ENCODE results near the gene TTYH2.

Gene TTYH2

DNA sequence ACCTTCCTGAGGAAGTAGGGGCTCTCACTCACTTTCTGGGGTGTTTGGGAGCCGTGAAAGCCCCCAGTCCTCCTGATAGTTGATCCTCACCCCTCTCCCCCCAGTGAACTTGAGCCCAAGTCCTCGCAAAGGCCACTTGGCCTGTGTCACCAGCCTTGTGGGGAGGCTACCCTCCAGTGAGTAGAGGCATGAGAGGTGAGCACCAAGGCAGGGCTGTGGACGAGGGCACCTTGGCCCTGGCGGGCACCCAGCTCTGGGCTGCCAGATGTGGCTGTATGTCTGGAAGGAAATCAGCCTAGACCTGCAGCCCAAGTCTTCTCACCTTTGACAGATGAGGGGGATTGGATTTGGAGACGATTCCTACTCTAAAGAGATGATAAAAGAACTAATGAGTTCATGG, 3.1 kb downstream of the TTYH2 start:
- no peak for DNase-seq (ENCODE audit: low spot score)

DNA sequence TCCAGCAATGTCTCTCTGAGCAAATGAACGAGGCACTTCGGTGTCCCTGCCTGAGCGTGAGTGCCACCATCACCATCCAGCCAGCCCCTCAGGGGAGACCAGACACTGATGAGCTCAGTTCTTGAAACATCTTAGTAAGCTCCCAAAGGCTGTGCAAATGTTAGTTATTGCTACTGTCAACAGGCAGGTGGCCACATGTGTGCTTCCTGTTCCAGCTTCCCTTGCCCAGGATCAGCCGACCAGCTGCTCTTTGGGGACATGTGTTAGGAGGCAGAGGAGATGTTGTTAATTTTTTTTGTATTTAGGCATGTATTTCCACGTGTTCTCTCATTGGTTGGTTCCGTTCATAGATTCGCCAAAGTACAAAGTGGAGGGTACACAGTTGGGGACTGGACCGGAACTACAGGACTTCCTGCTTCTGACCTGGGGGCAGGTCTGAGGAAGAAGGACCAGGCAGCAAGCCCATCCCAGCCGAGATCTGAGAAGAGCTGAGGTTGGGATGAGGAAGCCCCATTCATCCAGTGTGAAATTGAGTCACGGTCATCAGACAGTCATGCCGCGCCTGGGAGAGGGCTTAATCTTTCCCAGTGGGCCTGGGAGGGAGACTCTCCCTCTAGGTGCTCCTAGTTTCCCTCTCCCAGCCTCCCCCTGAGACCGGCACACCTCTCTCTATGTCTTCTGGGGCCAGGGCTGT, 3.8 kb downstream of the TTYH2 start:
- DNase-seq (ENCODE audit: low spot score) = no peak

DNA sequence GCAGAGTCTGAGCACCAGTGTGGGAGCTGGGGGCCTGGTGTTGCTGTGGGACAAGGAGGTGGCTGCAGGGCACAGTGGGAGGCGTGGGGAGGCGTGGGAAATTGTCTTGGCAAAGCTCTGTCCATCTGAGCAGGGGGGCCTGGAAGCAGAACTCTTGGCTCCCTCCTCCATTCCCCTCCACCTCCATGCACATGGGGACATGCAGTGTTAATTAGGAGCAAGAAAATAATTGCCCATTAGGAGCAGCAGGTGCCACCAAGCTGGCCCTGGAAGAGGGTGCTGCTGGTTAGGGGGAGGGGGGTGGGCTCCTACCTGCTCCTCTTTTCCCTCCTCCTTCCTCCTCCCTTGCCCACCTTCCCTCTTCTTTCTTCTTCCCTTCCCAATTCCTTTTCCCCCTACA, 4.5 kb downstream of the TTYH2 start:
- no peak for DNase-seq (ENCODE audit: low spot score)

DNA sequence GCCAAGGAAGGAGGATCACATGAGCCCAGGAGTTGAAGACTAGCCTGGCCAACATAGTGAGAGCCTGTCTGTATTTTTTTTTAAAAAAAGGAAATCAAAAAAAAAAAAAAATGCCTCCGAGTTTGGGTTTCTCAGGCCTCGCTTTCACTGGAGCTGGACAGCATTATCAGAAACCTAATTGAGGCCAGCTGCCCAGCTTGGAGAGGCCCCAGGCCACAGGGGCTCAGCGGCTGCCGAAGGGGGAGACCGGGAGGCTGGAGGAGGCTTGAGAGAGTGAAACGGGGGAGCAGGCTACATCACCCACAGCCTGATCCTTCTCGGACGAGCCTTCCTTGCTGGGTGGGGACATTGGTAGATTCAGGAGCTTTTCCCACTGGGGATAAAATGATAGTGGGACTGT, 5.1 kb downstream of the TTYH2 start:
- DNase-seq (ENCODE audit: low spot score) = no peak

DNA sequence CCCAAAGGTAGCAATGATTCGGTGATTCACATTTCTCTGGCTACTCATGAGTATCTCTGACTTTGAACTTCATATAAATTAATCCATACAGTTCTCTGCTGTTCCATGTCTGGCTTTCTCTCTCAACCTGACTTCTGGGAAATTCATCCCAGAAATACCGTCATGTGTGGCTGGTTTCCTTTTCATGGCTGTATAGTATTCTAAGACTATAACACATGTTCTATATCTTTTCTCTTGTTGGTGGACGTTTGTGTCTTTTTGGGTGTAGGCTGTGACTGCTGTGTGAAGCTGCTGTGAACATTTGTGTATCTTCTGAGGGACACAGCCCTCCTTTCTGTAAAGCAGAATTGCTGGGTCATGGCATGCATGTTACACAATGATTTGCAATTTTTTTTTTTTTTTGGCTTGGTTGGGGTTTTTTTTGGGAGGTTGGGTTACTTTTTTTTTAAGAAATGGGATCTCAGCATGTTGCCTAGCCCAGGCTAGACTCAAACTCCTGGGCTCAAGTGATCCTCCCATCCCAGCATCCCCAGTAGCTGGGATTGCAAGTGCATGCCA, 6.3 kb downstream of the TTYH2 start:
- no peak for DNase-seq (ENCODE audit: low spot score)

DNA sequence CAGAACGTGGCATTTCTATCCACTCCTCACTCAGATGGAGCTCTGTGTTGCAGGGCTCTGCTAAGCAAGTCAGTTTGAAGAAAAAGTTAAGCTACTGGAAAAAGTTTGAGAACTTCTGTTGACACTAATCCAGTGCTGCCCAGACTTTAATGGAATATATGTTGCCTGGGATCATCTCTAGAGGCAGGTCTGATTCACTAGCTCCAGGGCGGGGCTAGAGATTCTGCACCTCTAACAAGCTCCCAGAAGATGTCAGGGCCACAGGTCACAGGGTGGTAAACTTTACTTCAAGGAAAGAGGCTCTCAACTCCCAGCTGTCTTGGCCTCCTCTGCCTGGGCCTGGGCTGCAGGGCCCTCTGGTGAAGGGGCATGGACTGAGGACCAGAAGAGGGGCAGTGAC, 6.8 kb downstream of the TTYH2 start:
- DNase-seq (ENCODE audit: low spot score) = no peak

DNA sequence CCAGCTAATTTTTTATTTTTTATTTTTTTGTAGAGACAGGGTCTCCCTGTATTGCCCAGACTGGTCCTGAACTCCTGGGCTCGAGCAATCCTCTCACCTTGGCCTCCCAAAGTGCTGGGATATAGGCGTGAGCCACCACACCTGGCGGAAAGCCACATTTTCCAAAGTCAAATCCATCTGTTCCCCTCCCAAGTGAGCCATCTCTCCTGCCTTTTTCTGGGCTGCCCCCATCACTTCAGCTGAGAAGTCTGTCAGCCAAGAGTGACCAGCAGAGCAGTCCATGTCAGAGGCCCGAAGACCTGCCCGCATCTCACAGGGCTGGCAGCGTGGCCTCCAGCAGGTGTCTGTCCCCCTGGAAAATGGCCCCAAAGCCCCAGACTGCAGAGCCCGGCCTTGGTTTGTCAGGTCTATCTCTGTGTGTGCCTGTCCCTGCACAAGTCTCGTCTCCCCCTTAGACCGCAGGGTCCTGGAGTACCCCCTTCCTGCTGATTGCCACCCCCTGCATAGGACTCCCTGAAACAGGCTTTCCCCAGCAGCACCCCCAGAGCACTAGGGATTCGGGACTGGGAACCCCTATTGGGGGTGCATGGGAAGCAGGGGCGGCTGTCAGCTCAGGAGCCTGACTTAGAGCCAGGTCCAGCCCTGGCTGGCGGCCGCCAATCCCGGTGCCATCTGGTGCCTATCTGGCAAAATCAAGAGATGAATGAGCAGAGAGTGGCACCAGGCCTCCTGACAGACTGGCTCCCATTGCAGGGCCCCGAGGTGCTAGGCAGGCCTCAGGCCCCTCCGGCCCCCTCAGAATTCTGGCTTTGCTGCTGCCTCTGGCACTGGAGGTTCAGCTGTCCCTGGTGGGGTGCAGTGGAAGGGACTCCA, 7.8 kb downstream of the TTYH2 start:
- no peak for DNase-seq (ENCODE audit: low spot score)

DNA sequence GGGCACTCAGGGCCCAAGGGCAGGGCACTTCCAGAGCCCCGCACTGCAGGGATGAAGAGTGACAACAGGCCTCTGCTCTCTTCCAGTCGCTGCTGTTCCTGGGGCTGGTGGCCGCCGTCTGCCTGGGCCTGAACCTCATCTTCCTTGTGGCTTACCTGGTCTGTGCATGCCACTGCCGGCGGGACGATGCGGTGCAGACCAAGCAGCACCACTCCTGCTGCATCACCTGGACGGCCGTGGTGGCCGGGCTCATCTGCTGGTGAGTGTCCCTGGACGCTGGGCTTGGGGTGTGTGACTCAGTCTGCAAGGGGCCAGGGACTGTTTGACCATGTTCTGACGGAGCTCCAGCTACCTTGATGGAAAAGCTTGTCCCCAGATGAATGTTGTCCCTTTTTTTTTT, 9.0 kb downstream of the TTYH2 start:
- no peak for DNase-seq (ENCODE audit: low spot score)

DNA sequence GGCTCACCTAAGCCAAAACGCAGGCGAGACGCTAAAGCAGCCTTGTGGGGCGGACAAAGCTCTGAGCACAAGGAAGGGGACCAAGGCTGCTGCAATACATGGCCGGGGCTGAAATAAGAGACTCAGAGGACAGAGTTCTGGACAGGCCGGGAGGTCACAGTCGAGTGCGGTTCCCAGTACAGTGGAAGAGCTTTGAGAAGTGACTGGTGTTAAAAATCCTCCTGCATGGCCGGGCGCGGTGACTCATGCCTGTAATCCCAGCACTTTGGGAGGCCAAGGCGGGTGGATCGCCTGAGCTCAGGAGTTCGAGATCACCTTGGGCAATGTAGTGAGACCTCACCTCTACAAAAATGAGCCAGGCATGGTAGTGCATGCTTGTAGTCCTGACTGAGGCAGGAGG, 10.5 kb downstream of the TTYH2 start:
- no peak for DNase-seq (ENCODE audit: low spot score)

DNA sequence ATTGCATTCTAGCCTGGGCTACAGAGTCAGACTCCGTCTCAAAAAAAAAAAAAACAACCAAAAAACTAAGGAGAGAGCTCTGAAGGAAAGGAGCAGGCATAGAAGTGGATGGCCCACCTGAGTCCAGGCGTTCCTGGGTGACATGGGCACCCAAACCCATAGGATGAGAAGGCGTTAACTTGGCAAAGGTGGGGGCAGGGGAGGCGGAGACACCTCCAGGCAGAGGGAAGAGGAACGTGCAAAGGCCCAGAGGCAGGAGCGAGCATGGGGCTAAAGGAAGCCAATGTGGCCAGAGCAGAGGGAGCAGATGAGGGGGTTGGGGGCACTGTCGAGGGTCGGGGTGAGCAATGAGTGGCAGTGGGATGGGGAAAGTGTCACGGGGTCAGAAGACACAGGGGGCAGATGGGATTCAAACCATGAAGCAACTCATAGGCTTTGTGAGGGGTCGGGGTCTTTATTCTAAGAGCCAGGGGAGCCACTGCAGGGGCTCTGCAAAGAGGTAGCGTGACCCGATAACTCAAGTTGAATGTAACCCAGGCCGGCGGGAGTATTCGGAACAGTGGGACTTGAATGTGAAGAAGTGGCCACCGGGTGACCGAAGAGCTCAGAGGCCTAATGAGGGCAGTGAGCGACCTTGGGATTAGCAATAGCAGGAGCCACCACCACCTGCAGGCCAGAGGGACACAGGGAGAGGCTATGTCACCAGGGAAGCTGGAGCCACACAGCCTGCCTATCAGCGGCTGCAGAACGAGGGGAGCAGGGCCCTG, 11.8 kb downstream of the TTYH2 start:
- no peak for DNase-seq (ENCODE audit: low spot score)

DNA sequence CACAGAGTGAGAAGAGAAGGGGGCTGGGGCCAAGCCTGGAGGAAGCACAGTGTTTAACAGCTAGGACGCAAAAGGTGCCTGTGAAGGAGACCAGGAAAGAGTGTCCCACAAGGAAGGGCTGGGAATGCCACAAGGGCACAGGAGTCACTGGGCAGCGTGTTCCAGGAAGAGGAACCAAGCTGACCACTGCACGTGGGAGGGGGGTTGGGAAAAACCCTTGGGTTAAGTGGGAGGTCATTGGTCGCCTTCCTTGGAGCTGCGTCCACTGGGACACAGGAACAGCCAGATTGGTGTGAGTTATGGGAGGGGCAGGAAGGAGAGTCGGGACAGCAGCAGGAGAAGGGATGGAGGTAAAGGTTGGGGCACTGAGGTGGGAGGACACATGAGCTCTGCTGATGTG, 12.9 kb downstream of the TTYH2 start:
- no peak for DNase-seq (ENCODE audit: low spot score)

DNA sequence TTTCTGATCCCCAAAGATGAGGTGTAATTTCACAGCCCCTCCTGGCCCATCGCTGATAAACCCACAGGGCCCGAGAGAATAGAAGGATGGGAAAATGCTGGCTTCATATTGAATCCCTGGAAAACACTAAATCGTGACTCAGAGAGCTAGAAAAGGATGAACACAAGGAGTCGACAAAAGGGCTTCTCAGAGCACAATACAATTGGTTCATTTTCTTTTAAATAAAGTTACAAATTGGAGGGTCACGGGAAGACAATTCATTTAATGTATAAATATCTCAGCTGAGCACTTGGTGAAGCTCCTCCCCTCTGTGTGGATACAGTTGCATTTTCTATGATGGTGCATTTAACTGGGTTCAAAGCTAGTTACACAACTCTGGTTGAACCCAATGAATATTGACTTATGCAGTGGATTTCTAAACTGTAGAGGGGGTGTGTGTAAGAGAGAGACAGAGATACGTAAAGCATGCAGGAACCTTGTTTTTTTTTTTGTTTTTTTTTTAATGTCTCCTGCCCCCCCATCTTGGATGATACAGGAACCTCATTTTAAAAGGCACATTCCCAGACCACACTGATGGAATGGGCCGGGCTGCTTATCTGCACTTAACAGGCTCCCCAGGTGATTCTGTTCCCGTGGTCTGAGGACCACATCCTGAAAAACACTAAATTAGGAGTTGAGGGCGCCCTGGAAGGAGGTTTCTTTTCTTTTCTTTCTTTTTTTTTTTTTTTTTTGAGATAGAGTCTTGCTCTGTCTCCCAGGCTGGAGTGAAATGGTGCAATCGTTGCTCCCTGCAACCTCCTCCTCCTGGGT, 14.1 kb downstream of the TTYH2 start:
- no peak for DNase-seq (ENCODE audit: low spot score)

DNA sequence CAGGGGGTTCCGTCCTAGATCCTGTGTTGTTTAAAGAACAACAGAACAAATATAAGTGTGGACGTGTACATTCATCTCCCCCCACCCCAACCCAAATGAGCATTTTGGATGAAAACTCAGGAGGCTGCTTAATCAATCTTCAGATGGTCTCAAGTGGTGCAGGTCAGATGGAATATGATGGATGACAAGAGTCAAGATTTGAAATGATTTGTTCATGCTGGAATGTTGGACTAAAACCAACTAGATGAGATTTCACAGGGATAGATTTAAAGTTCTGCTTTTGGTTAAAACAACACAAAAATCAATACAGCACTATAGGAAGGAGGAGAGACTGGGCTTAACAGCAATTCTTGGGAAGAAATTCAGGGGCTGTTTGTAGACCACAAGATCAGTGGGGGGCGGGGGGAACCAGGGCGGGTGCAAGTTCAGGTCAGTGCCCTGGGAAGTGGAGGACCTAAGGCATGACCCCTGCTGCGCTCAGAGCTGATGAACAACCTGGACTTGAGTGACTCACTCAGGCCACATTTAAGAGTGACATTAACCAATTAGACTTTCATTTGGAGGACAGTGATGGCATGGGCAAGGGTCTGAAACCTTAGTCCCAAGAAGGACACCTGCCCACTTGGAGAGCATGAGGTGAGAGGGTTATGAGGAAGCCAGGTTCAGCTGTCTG, 15.1 kb downstream of the TTYH2 start:
- DNase-seq (ENCODE audit: low spot score) = no peak

DNA sequence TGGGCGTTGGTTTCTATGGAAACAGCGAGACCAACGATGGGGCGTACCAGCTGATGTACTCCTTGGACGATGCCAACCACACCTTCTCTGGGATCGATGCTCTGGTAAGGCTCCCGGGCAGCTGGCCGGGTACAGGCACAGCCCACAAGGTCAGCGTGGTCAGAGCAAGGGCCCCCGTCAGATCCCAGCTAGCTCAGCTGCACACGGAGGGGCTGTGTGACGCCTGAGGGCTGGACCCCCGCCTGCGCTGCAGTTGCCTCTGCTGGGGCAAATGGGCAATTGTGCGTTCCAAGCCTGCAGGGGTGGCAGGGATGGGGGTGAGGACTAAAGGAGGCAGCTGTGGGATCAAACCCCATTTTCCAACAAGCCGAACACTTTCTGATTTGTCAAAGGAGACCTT, 17.5 kb downstream of the TTYH2 start:
- no peak for DNase-seq (ENCODE audit: low spot score)

DNA sequence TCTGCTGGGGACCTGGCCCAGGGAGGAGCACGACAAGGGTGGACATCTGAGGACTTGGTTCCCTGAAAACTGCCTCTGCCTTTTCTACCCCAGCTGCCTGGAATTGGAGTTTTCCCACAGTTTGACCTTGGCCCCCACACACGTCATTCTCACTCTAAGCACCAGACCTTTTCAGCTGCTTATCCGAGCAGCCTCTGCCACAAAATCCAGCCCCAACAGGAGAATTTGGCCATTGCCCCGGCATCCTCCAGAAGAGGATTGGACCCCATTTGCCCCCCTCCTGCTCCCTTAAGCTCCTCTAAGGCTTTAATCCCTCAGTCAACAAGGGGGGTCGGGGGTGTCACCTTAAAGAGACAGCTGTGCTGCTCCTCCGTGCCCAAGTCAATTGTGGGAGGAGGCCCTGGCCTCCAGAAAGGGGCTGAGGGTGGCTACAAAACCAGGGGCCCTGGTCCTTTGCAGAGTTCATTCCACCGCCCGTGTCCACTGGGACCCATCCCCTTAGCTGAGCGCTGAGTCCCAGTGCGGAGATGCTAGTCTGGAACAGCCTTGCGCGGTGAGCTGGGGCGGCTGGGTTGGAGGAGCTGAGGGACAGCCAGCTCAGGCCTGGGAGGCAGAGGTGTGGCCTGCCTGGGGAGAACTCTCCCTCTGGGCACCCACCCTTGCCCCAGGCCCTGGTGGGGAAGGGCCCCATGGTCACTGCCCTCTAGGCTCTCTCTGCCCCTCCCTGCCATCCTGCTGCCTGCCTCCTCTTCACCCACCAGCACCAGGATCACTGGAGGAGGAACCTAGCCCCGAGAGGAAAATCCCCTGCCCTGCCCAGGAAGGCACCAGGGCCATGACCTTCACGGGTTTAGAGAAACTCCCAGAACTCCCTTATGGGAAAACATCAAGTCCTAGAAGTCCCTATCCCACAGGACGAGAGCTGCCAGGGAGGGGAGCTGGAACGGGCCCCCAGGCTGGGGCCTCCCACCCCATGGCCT, 18.8 kb downstream of the TTYH2 start:
- DNase-seq (ENCODE audit: low spot score) = no peak

DNA sequence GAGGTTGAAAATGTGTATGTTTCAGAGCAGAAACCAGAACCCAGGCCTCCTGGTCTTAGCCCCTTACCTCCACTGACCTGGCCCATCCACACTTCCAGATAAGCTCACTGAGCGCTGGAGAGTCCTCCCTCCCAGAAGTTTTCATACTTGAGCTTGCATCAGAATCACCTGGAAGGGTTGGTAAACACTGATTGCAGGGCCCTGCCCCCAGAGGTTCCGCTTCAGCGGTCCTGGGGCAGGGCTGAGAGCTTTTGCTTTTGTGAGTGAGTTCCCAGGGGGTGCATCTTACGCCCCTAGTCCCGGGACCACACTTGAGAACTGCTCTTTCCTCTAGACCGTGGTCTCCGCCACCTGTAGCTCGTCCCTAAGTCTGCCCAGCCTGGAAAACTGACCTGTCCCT, 20.6 kb downstream of the TTYH2 start:
- DNase-seq (ENCODE audit: low spot score) = no peak

DNA sequence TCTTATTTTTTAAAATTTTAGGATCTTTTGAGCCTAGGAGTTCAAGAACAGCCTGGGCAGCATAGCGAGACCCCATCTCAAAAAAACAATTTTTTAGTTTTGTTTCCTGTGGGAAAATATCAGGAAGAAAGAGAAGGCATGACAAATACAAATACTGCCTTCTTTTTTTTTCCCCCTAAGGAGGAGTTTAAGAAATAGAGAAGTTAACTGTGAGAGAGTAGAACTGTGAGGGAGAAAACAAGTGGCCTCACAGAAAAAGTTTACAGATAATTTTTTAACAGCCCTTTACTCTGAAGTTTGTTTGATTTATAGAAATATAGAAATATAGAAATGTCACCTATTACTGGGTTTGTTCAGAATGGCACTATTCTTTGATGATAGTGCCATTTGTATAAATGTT, 21.1 kb downstream of the TTYH2 start:
- DNase-seq (ENCODE audit: low spot score) = no peak

DNA sequence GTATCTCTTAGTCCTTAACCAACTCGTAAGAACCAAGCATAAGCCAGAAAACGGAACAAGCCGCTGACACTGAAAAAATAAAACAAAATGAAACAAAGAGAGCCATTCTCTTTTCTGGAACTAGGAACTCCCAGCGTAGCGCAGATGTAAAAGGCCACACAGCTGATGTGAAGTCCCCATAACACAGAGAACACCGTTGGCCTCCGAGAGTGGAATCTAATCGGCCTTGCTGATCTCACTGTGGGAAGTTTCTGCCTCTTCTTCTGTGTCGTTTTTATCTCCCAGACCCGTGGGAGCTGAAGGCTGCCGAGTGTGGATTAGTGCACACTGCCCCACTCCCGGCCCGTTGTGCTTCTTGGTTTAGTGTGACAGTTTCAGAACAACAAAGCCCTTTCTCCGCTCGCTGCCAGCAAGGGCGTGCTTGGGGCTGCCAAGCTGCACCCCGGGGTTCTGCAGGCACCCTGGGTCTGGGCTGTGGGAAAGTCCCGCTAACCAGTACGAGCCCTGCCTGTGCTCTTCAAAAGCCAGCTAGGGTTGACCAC, 21.7 kb downstream of the TTYH2 start:
- no peak for DNase-seq (ENCODE audit: low spot score)

DNA sequence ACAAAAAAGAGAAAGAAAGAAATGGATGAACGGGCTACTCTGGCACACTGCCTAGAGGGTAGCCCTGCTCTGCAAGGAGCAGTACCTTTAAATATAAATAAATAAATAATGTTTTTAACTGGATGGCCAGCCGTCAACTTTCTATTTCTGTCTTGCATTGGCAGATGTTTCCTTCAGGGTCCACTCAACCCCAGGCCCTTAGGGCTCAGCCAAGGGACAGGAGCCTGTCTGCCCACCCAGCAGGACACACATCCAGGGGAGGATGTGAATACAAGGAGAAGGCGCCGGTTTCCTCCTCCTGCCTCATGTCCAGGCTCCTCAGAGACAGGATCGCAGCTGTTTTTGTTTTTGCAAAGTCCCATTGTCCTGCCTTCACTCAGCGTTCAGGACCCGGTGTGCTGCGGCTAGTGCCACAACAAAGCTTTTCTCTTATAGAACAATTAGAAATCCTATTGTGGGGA, 22.6 kb downstream of the TTYH2 start:
- no peak for DNase-seq (ENCODE audit: low spot score)

DNA sequence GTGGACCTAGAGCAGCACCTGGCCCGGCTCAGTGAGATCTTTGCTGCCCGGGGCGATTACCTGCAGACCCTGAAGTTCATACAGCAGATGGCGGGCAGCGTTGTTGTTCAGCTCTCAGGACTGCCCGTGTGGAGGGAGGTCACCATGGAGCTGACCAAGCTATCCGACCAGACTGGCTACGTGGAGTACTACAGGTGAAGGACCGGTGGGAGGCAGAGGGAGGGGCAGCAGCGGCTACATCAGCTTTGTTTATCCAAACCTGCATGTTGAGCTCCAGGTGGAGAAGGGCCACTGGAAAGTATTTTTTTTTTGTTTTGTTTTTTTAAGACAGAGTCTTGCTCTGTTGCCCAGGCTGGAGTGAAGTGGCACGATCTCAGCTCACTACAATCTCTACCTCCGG, 23.9 kb downstream of the TTYH2 start:
- DNase-seq (ENCODE audit: low spot score) = no peak

All from HuH-7.5 (cell line).